HS-5 (cell line): ENCODE data around the gene FAM47E.
"Not testable (repeated sequence)": the region's sequence is repeated elsewhere in the genome, so short reads cannot be mapped to it uniquely, and the experiment has no call there.

Experiments
- DNase-seq: peaks from one replicate; pipeline ENCODE4 v3.0.0-alpha.2; 2012; ENCODE audit warnings: low read depth

The FAM47E gene

DNA sequence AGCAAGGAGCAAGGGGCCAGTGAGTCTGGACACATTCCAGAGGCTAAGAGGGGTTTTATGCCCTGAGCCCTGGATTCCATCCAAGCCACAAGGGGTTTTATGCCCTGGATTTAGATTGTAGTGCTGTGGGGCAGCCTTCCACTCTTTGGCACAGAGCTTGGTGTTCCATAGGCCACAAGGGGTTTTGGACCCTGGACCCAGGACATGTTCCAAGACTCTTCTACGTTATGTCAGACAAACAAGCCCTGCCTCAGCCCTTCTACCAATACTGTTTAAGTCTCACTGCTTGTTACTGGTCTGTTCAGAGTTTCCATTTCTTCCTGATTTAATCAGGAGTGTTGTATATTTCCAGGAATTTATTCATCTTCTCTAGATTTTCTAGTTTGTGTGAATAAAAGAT, 25.1 kb upstream of the FAM47E start:
- DNase-seq = no peak

DNA sequence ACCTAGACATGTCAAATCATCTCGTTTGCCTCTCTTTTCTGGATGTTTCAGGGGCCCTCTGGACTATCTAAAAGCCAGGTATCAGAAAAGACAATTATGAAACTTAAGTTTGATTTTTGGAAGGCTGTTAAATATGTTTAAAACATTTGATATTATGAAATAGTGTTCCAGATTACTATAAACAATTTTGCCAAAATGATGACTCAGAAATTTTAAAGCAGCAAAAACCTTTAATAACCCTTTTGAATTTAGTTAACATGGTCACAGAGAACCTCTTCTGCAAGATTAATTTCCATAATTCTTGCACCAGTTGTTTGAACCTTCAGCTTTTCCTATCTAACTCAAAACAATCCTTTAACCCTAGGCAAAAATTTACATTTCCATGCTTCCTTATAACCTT, 18.8 kb upstream of the FAM47E start:
- no peak for DNase-seq

- DNase-seq = no peak
Measured at GRCh38 chr4:76233083-76233482, 18.4 kb upstream of the FAM47E start.

DNA sequence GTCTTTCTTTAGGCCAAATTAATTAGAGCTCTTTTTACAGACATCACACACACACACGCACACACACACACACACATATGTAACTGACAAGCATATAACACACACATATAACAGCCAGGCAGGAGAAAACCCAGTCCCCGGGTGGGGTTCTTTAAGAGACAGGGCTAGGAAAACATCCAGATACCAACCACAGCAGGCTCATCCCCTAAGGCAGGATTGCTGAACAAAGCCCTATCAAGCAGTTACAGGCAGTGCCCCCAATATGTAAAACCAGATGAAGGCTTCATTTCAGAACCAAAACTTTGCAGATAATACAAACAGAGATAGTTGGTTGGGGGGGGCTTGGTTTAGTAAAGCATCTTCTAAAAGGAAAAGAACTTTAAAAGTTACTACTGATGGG, 18.0 kb upstream of the FAM47E start:
- no peak for DNase-seq

GRCh38 chr4:76233967-76234678, 17.4 kb upstream of the FAM47E start:
- no peak for DNase-seq

DNA sequence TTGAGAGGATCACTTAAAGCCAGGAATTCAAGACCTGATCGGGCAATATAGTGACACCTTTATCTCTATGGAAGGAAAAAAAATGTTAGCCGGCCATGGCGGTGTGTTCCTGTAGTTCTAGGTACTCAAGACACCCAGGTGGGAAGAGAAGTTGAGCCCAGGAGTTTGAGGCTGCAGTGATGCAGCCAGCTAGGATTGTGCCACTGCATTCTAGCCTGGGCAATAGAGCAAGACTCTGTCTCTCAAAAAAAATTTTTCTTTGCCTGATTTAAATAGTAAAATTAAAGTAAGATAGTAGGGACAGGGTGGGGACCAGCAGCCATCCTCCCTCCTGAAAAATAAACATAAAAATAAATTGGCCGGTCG, 16.9 kb upstream of the FAM47E start:
- no peak for DNase-seq

DNA sequence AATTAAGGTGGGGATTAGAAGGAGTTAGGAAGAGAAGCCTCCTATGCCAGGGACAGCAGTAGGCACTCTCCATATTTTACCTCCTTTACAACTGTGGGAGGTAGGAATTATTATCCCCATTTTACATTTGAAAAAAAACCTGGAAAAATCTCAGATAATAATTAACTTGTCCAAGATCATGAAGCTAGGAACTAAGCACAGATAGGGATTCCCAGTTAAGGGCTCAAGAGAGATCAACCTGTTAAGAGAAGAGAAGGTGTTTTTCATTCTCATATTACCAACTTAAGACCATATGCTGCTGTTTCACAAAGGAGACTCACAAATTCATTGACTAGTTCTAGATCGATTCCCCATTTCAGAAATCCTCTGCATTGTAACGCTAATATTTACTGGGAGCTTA, 16.1 kb upstream of the FAM47E start:
- DNase-seq = no peak

DNA sequence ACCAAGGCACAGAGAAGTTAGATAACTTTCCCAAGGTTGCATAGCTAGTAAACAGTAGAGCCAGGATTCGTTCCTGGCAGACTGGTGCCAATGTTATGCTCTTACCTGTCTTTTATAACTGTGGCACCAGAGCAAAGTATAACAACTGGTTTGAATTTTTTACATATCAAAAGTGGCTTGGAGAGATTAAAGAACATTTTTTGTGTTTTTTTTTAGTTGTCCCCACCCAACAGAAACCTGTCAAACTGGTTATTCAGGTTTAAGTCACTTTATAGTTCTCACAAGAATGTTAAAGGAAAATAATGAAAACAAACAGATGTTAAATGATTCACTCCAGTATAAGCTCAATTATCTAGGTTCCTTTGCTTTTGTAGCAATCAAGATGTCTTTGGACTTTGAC, 15.6 kb upstream of the FAM47E start:
- no peak for DNase-seq

GRCh38 chr4:76238236-76238635, 13.3 kb upstream of the FAM47E start:
- DNase-seq = no peak

- no peak for DNase-seq
Measured at GRCh38 chr4:76238701-76239100, 12.8 kb upstream of the FAM47E start.

- DNase-seq = no peak
Measured at GRCh38 chr4:76240236-76240635, 11.3 kb upstream of the FAM47E start.

DNA sequence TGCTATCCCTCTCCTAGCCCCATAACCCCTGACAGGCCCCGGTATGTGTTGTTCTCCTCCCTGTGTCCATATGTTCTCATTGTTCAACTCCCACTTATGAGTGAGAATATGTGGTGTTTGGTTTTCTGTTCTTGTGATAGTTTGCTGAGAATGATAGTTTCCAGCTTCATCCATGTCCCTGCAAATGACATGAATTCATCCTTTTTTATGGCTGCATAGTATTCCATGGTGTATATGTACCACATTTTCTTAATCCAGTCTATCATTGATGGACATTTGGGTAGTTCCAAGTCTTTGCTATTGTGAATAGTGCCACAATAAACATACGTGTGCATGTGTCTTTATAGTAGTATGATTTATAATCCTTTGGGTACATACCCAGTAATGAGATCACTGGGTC, 7.6 kb upstream of the FAM47E start:
- not testable (repeated sequence) for DNase-seq

DNA sequence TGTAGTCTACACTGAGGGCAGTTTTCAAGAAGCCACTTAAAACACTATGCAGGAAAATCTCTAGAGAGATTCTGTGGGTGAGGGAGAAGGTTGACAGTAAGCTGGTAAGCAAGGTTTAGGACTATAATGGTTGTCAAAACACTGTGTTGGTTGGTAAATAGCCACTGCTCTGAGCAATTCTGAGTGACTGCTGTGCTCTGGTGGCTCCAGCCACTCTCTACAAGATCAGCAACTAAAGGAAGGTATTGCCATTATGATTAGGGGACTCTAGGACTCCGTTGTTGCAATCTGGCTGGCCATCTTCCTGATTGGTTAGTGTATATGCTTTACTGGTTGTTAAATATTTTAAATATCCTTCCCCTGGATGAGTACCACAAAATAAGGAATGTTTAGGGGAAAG, 5.5 kb upstream of the FAM47E start:
- no peak for DNase-seq

DNA sequence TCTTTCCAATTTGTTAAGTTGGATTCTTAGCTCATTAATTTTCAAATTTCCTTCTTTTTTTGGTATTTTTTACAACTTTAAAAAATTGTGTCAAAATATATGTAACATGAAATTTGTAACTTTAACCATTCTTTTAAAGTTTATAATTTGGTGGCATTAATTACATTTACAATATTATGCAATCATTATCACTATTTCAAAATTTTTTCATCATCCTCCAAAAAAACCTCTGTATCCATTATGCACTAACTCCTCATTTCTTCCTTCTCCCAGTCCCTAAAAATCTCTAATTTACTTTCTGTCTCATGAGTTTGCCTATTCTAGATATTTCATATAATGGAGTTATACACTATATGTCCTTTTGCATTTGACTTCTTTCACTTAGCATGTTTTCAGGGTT, 4.7 kb upstream of the FAM47E start:
- no peak for DNase-seq

DNA sequence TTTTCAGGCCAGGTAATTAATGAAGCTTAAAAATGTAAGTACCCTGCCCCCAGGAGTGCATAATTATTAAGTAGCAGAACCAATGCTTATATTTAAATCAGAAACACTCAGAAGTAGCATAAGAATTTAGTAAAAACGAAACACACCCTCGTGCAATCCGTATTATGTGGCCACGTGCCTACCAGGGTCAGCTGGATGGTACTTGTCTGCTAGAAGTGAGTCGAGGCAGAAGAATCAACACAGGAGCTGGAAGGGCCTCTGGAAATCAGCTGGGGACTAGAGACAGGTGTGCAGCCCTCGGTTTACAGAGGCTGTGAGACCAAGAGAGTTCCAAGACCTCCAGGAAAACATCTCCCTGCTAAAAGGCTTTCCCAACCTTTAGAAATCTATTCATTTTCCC, 559 bp upstream of the FAM47E start:
- DNase-seq = no peak

GRCh38 chr4:76252271-76252653, 741 bp downstream of the FAM47E start:
- DNase-seq = no peak

DNA sequence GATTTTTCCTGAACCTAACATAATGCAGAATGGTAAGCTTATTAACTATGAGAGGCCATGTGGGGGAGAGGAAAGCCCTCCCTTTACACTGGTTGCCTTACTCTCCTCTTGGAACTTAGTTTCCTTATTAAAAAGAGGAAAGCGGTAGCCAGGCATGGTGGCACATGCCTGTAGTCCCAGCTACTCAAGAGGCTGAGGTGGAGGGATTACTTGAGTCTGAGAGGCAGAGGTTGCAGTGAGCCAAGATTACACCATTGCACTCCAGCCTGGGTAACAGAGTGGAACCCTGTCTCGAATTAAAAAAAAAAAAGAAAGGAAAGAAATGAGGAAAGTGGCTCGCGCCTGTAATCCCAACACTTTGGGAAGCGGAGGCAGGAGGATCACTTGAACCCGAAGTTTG, 2.0 kb downstream of the FAM47E start:
- no peak for DNase-seq

GRCh38 chr4:76256032-76256431, 4.5 kb downstream of the FAM47E start:
- DNase-seq = no peak

DNA sequence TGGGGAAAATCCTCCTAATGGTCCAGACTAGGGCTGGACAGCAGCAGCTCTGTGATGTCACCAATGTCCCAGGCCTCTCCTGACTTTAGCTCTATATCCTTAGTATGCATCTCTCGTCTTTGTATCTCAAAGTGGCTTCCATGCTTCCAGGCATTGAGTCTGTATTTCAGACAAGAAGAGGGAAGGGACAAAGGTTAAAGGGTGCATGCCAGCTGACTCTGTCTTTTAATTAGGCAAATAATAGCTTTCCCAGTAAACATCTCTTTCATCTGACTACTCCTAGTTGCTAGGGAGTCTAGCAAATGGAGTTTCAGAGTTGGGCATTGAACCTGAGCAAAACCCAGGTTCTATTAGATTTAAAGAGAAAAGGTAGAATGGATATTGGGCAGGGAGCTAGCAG, 5.4 kb downstream of the FAM47E start:
- no peak for DNase-seq

- no peak for DNase-seq
Measured at GRCh38 chr4:76257824-76258223, 6.3 kb downstream of the FAM47E start.

DNA sequence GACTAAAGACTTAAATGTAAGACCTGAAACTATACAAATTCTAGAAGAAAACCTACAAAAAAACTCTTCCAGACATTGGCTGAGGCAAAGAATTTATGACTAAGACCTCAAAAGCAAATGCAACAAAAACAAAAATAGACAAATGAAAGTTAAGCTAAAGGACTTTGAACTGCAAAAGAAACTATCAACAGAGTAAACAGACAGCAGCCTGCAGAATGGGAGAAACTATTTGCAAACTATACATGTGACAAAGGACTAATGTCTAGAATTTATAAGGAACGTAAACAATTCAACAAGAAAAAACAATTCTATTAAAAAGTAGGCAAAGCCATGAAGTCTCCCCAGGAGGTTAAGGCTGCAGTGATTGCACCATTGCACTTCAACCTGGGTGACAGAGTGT, 9.1 kb downstream of the FAM47E start:
- DNase-seq = no peak

DNA sequence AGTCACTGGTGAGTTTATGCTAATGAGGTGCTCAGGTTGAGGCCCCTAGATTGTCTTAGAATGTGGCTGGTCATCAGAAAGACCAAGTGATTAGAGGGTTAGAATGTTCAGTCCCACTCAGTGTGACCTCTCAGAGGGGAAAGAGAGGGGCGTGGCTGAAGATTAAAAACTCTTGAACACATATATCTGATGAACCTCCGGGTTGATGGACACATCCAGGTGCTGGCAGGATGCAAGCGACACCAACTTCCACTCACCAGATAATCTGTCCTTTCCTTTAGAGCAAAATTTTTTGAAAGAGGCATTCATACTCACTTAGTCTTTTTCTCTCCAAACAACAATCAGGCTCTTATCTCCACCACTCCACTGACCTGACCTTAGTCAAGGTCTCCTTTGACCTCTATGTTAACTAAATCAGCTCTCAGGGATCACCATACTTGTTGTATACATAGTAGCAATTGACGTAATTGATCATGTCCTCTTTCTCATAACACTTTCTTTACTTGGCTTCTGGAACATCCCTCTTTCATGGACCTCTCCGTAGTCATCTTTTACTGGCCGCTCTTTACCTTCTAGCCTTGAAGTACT, 14.2 kb downstream of the FAM47E start:
- DNase-seq = no peak

- DNase-seq = no peak
Measured at GRCh38 chr4:76266627-76267026, 15.1 kb downstream of the FAM47E start.

DNA sequence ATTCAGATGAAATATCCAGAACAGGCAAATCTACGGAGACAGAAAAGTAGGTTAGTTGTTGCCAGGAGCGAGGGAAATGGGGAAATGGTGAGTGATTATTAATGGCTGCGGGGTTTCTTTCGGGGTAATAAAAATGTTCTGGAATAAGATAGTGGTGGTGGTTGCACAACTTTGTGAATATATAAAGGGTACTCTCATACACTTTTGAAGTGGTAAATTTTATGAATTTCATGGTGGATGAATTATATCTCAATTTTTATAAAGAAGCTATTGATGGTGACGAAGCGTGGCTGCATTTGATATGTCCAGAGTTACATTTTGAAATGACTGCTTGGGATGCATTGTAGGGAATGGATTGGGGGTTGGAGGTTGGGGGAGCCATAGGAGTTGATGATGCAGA, 16.3 kb downstream of the FAM47E start:
- DNase-seq = no peak
